Parathyroid adenoma (tissue), 2 donors: ENCODE data around the gene SGIP1.

Source experiments
- H2AFZ ChIP-seq: fragments of 300-600 bp; sonication (generic); one replicate; pipeline ENCODE4 v1.7.0; 2017; ENCODE audit warnings: antibody characterized with exemption, mild to moderate bottlenecking
- H3K27ac ChIP-seq: fragments of 300-600 bp; sonication (generic); one replicate; pipeline ENCODE4 v1.7.0; 2017
- H3K27me3 ChIP-seq: fragments of 300-600 bp; sonication (generic); one replicate; pipeline ENCODE4 v1.7.0; 2017; ENCODE audit warnings: low read length; ENCODE audit not compliant: control insufficient read depth, insufficient read depth
- H3K36me3 ChIP-seq: fragments of 300-600 bp; sonication (generic); one replicate; pipeline ENCODE4 v1.7.0; 2017; ENCODE audit warnings: low read length; ENCODE audit not compliant: control insufficient read depth, insufficient read depth
- H3K4me1 ChIP-seq: fragments of 300-600 bp; sonication (generic); one replicate; pipeline ENCODE4 v1.7.0; 2017; ENCODE audit warnings: control low read depth
- H3K4me2 ChIP-seq: fragments of 300-600 bp; sonication (generic); one replicate; pipeline ENCODE4 v1.7.0; 2017; ENCODE audit warnings: low read length
- H3K4me3 ChIP-seq: fragments of 300-600 bp; sonication (generic); one replicate; pipeline ENCODE4 v1.7.0; 2017; ENCODE audit warnings: low read depth, low read length
- H3K79me2 ChIP-seq: fragments of 300-600 bp; sonication (generic); one replicate; pipeline ENCODE4 v1.7.0; 2017; ENCODE audit warnings: control low read depth
- H3K9ac ChIP-seq: fragments of 300-600 bp; sonication (generic); one replicate; pipeline ENCODE4 v1.7.0; 2017; ENCODE audit warnings: mild to moderate bottlenecking
- H3K9me3 ChIP-seq: fragments of 300-600 bp; sonication (generic); one replicate; pipeline ENCODE4 v1.7.0; 2017; ENCODE audit warnings: low read length; ENCODE audit not compliant: control insufficient read depth
- CTCF ChIP-seq: fragments of 300-600 bp; sonication (generic); IDR thresholded peaks from one replicate; pipeline ENCODE4 v1.7.0; 2017; ENCODE audit warnings: antibody characterized with exemption, mild to moderate bottlenecking
- donor health status: primary hyperparathyroidism.

The SGIP1 gene

GRCh38 chr1:66519992-66520391 lies 14.0 kb upstream of the SGIP1 start:
- Histone ChIP-seq H3K27me3 (no peaks in the 10 kb centered on the region), H3K9ac (no peak overlapping the region), H3K36me3 (no peaks in the 10 kb centered on the region), H3K79me2 (no peaks in the 10 kb centered on the region), H3K4me1 (no peaks in the 10 kb centered on the region), H3K9me3 (no peaks in the 10 kb centered on the region), H2AFZ (no peak overlapping the region), H3K4me3 (no peak overlapping the region), H3K4me2 (no peak overlapping the region), H3K27ac (no peak overlapping the region)
- no peak for TF ChIP-seq CTCF

GRCh38 chr1:66520655-66521054 lies 13.3 kb upstream of the SGIP1 start:
- Histone ChIP-seq H3K9me3 (no peaks in the 10 kb centered on the region), H3K4me1 (no peaks in the 10 kb centered on the region), H2AFZ (no peak overlapping the region), H3K4me2 (no peak overlapping the region), H3K27me3 (no peaks in the 10 kb centered on the region), H3K27ac (no peak overlapping the region), H3K36me3 (no peaks in the 10 kb centered on the region), H3K4me3 (no peak overlapping the region), H3K79me2 (no peaks in the 10 kb centered on the region), H3K9ac (no peak overlapping the region)
- no peak for TF ChIP-seq CTCF

- H3K36me3 ChIP-seq = no peaks in the 10 kb centered on the region
- no peaks in the 10 kb centered on the region for H3K9me3 ChIP-seq
- H3K27me3 ChIP-seq = no peaks in the 10 kb centered on the region
- H3K27ac ChIP-seq = no peak overlapping the region
- no peak overlapping the region for H3K4me3 ChIP-seq
- H3K4me1 ChIP-seq = no peaks in the 10 kb centered on the region
- H3K79me2 ChIP-seq = no peaks in the 10 kb centered on the region
- H2AFZ ChIP-seq = no peak overlapping the region
- no peak overlapping the region for H3K9ac ChIP-seq
- no peak overlapping the region for H3K4me2 ChIP-seq
- TF ChIP-seq CTCF = no peak
Observed at GRCh38 chr1:66521721-66522365, 12.1 kb upstream of the SGIP1 start.

- Histone ChIP-seq H3K27ac (no peak overlapping the region), H3K4me1 (no peaks in the 10 kb centered on the region), H3K9ac (no peak overlapping the region), H2AFZ (no peak overlapping the region), H3K79me2 (no peaks in the 10 kb centered on the region), H3K9me3 (no peaks in the 10 kb centered on the region), H3K4me2 (no peak overlapping the region), H3K36me3 (no peaks in the 10 kb centered on the region), H3K27me3 (no peaks in the 10 kb centered on the region), H3K4me3 (no peak overlapping the region)
- no peak for TF ChIP-seq CTCF
Observed at GRCh38 chr1:66523562-66523961, 10.4 kb upstream of the SGIP1 start.

GRCh38 chr1:66525086-66525485 lies 8.9 kb upstream of the SGIP1 start:
- H3K4me2 ChIP-seq = no peak overlapping the region
- no peak overlapping the region for H3K4me3 ChIP-seq
- H3K9me3 ChIP-seq = no peaks in the 10 kb centered on the region
- TF ChIP-seq CTCF = no peak
- no peaks in the 10 kb centered on the region for H3K79me2 ChIP-seq
- H3K4me1 ChIP-seq = no peaks in the 10 kb centered on the region
- H2AFZ ChIP-seq = no peak overlapping the region
- no peaks in the 10 kb centered on the region for H3K36me3 ChIP-seq
- no peak overlapping the region for H3K9ac ChIP-seq
- H3K27ac ChIP-seq = no peak overlapping the region
- H3K27me3 ChIP-seq = no peaks in the 10 kb centered on the region
